ENCODE results near the gene GRAMD4.

GRCh38 chr22:46671824-46672432, 51.7 kb downstream of the GRAMD4 start:
- TF ChIP-seq, protein P1, sequence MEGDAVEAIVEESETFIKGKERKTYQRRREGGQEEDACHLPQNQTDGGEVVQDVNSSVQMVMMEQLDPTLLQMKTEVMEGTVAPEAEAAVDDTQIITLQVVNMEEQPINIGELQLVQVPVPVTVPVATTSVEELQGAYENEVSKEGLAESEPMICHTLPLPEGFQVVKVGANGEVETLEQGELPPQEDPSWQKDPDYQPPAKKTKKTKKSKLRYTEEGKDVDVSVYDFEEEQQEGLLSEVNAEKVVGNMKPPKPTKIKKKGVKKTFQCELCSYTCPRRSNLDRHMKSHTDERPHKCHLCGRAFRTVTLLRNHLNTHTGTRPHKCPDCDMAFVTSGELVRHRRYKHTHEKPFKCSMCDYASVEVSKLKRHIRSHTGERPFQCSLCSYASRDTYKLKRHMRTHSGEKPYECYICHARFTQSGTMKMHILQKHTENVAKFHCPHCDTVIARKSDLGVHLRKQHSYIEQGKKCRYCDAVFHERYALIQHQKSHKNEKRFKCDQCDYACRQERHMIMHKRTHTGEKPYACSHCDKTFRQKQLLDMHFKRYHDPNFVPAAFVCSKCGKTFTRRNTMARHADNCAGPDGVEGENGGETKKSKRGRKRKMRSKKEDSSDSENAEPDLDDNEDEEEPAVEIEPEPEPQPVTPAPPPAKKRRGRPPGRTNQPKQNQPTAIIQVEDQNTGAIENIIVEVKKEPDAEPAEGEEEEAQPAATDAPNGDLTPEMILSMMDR (IDR thresholded peaks at IDR 0.05) = no peak
- TF ChIP-seq POLR2A (IDR thresholded peaks at IDR 0.05) = no peak
- no peak for TF ChIP-seq POLR2AphosphoS5 (IDR thresholded peaks at IDR 0.05)

Data from breast epithelium (tissue), 3 donors.